A549 treated with GW870086 at 1 μM for 4 hours (cell line): ENCODE results near the gene EOGT. TPM values are rescaled to one million over a fixed set of nuclear protein-coding genes. Genes with fewer than 3 reads are reported as not detected.

Source experiments
- total RNA-seq: library from RNA; stranded (reverse); fragments of 200-300 nt; extraction: Qiagen RNA extraction; gene quantifications from 5 replicates; pipeline ENCODE4 v1.2.3, GENCODE V29; 2022; ENCODE audit warnings: low read depth

EOGT gene
- 7.7 to 14.6 TPM (median 12.9 TPM) in 5 replicates for total RNA-seq

DNA sequence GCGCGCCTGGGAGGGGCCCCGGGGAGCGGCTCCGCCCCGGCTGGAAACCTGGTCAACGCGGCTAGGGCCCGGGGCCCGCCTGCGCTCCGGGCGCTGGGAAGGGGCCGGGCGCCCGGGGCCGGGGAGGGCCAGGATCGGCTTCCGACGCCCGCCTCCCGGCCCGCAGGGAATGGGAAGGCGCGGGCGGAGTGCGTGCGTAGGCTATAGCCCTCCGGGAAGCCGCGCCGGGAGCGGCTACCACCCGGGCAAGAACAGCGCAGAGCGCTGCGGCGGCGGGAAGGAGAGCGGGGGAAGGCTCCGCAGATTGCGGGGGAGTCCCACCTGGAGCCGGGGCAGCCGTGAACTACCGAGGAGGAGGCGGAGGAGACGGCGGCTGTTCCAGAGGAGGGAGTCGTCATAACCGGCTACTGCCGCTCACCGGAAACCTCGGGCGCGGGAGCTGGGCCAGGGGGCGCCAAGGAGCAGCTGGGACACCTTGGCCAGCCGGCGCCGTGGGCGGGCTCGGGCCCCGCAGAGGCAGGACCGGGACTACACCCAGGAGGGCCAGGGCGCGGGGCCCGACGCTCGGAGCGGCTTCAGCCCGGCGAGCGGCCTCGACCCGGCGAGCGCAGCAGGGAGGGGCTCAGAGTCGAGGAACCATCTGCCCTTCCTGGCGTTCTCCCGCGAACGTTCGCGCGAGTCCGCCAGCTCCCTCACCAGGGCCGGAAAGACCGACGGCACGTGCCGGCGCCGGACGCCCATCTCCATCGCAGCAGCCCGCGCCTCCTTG lies at the start of gene EOGT:
TSS of gene EOGT (minus strand) at position 432 of the 769 bp plus-strand sequence. CDS start 3,838 bp downstream, outside the sequence.

GRCh38 chr3:69051756-69052471 lies 38.4 kb upstream of the EOGT start, which contains the start of gene TMF1:
Gene TMF1 (minus strand): TSS chr3:69052333. CDS start chr3:69052086, 247 bp downstream.

Other genes with a start within 250 kb of the EOGT start
- not detected in 5 replicates for gene TAFA4, start 81.1 kb downstream of the EOGT start, total RNA-seq
- 10.6 to 16.9 TPM (median 16.6 TPM) in 5 replicates for gene TMF1, start 38.6 kb upstream of the EOGT start, total RNA-seq
- gene UBA3, start 66.7 kb upstream of the EOGT start, total RNA-seq = 21.4 to 28.3 TPM (median 25.2 TPM) in 5 replicates
- 80.4 to 113 TPM (median 95.7 TPM) in 5 replicates for gene ARL6IP5, start 71.3 kb upstream of the EOGT start, total RNA-seq
- gene LMOD3, start 108.9 kb upstream of the EOGT start, total RNA-seq = not detected in 5 replicates